HEK293T (cell line): ENCODE data around the gene IGSF9B.

Experiments used
- ARNT ChIP-seq: fragments of 450-650 bp; IDR thresholded peaks from 2 replicates; pipeline ENCODE4 v1.6.1; 2017; ENCODE audit warnings: mild to moderate bottlenecking
- BHLHE40 ChIP-seq: fragments of 450-650 bp; IDR thresholded peaks from 2 replicates; pipeline ENCODE4 v1.6.1; 2016; ENCODE audit warnings: mild to moderate bottlenecking, moderate library complexity, borderline replicate concordance
- ELF4 ChIP-seq: fragments of 450-650 bp; IDR thresholded peaks from 2 replicates; pipeline ENCODE4 v1.6.1; 2017; ENCODE audit warnings: antibody characterized with exemption
- HDGF ChIP-seq: fragments of 450-650 bp; IDR thresholded peaks from 2 replicates; pipeline ENCODE4 v1.6.1; 2017; ENCODE audit warnings: antibody characterized with exemption, borderline replicate concordance
- SP1 ChIP-seq: fragments of 450-650 bp; IDR thresholded peaks from 2 replicates; pipeline ENCODE4 v1.6.1; 2017
- ZNF384 ChIP-seq: fragments of 450-650 bp; IDR thresholded peaks from 2 replicates; pipeline ENCODE4 v1.6.1; 2016
- TF ChIP-seq, protein P1 (sequence below): fragments of 450-650 bp; IDR thresholded peaks from 2 replicates; pipeline ENCODE4 v1.6.1; 2016

DNA sequence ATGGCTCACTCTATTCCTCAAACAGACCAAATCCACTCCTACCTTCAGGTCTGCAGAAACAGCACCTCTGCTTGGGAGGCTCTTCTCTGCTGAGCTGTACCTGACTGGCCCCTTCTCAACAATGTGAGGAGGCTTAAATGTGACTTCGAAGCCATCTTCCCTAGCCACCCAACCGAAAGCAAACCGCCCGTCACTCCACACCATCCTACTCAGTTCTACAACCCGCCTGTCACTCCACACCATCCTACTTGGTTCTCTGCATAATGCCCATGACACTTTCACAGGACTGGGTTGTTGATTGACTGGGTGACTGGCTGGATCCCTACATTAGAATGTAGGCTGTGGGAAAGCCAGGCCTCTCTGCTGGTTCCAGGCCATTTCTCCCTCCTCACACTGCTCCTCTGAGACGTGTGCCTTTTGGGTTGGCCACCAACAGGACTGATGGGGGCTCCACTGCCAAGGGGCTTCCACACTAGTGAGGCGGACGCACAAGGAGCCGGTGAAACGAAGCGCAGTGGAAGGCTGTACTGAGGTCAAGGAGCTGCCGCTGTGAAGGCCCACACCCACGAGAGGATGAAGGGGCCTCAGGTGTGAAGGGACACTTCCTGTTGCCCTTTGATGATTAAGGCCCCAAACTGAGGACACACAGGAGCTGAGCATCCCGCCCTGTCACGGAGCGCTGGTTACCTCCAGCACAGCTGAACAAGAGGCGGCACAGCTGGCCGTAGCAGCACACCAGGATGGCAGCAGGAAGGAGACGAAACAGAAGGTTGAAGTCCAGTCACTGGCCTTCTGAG lies 64.0 kb downstream of the IGSF9B start:
- TF ChIP-seq, protein P1, sequence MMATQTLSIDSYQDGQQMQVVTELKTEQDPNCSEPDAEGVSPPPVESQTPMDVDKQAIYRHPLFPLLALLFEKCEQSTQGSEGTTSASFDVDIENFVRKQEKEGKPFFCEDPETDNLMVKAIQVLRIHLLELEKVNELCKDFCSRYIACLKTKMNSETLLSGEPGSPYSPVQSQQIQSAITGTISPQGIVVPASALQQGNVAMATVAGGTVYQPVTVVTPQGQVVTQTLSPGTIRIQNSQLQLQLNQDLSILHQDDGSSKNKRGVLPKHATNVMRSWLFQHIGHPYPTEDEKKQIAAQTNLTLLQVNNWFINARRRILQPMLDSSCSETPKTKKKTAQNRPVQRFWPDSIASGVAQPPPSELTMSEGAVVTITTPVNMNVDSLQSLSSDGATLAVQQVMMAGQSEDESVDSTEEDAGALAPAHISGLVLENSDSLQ, result no peak
- no peak for TF ChIP-seq ELF4
- no peak for TF ChIP-seq ARNT
- no peak for TF ChIP-seq ZNF384
- TF ChIP-seq SP1, result no peak
- no peak for TF ChIP-seq BHLHE40
- TF ChIP-seq HDGF, result no peak
